HUES64 (cell line): ENCODE measurements around the gene HSD11B1L.

Experiments
- H3K27ac ChIP-seq: 2 replicates; pipeline ENCODE4 v1.7.0; 2013; ENCODE audit warnings: low read depth, low read length, inconsistent platforms
- H3K27me3 ChIP-seq: 2 replicates; pipeline ENCODE4 v1.6.1; 2013; ENCODE audit warnings: mild to moderate bottlenecking, low read length; ENCODE audit not compliant: insufficient read depth
- H3K36me3 ChIP-seq: 2 replicates; pipeline ENCODE4 v1.6.1; 2013; ENCODE audit warnings: mild to moderate bottlenecking, low read length; ENCODE audit not compliant: insufficient read depth
- H3K4me1 ChIP-seq: 2 replicates; pipeline ENCODE4 v1.6.1; 2013; ENCODE audit warnings: mild to moderate bottlenecking, low read length, moderate library complexity; ENCODE audit not compliant: insufficient read depth
- H3K4me3 ChIP-seq: 2 replicates; pipeline ENCODE4 v1.5.1; 2013; ENCODE audit warnings: mild to moderate bottlenecking, low read length, moderate library complexity
- H3K9ac ChIP-seq: 2 replicates; pipeline ENCODE4 v1.6.1; 2013; ENCODE audit warnings: mild to moderate bottlenecking, low read depth, low read length
- H3K9me3 ChIP-seq: 2 replicates; pipeline ENCODE4 v1.6.1; 2013; ENCODE audit warnings: low read depth, low read length; ENCODE audit not compliant: insufficient read depth
- WGBS: fragments of 150-250, 120-280 bp; methylation state at CpG from one replicate; pipeline ENCODE4 v1.1.7; 2013; ENCODE audit warnings: missing lambda C conversion rate; 5-methylcytosine and 5-hydroxymethylcytosine counted together

Gene HSD11B1L

DNA sequence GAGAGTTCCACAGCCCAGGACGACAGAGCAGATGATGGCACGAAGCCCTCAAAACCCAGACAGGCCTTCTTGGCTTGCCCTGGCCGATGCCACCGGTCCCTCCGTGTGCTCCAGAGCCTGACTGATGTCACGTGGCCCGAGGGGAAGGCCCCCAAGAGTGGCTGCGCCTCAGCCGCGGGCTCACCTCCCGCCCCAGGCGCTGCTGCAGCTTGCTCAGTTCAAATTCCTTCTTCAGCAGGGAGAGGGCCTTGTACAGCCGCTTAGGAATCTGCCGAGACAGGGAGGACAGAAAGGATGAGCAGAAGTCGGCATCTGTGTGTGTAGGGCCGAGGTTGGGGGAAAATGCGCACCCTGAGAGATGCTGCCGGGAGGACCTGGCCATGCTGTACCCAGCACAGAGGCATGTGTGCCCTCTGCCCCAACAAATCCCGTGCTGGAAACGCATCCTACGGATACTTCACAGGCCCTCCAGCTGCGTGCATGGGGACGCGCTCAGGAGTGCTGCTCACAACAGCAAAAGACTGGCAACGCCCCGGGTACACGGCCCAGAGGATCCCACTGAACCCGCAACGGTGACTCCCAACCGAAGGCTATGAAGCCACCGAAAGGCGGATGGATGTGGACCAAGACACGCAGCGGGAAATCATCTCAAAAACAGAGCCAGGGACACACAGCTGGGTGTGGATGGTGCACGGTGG is 26.2 kb downstream of the HSD11B1L start:
- WGBS: 96% methylated on average over 35 of the region's 35 CpGs
- Histone ChIP-seq H3K4me3 (no peak overlapping the region), H3K9me3 (no peaks in the 10 kb centered on the region), H3K27ac (no peak overlapping the region), H3K36me3 (peaks cover 86% of the 10 kb centered on the region), H3K9ac (no peak overlapping the region), H3K4me1 (no peaks in the 10 kb centered on the region), H3K27me3 (no peaks in the 10 kb centered on the region)

DNA sequence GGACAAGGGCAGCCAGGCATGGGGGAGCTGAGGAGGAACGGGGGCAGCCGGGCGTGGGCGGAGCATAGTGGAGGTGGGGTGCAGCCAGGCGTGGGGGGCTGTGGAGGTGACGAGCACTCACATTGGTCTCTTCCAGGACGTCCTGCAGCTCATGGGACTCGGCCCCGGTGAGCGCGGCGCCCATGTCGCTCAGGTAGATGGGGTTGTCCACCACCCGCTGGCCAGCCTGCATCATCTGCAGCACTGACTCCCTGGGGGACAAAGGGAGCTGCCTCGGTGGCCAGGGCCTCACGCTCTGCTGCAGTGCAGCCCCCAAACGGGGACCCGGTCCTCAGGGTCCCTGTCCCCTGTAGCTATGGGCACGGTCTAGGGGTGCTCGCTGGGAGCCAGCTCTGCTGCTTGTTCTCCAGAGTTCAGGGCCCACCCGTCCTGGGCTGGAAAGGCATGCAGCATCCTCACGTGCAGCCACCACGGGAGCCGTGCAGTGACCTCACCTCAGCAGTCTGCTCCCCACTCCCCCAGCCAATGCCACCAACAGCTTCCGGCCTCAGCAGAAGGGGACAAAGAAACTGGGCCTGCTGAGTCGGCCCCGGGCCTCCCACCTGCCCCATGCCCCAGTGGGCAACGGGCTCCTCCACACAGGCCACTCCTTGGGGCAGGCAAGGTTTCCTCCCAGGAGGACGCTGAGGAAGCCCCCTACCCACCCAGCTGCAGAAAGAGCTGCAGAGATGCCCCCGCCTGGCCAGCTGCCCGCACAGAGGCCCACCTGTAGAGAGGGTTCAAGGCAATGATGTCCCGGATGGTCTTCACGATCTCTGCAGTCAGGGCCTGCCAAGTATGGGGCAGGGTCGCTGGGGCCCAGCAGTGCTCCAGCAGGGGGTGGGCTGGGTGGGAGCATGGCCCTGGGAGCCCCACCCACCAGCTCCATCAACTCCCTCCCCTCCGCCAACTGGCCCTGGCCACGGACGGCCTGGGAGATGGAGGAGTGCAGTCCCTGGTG is 27.0 kb downstream of the HSD11B1L start:
- Histone ChIP-seq H3K4me3 (no peak overlapping the region), H3K4me1 (no peaks in the 10 kb centered on the region), H3K9ac (no peak overlapping the region), H3K27me3 (no peaks in the 10 kb centered on the region), H3K27ac (no peak overlapping the region), H3K36me3 (peaks cover 94% of the 10 kb centered on the region), H3K9me3 (no peaks in the 10 kb centered on the region)
- 95% methylated on average over 37 of the region's 37 CpGs for WGBS

DNA sequence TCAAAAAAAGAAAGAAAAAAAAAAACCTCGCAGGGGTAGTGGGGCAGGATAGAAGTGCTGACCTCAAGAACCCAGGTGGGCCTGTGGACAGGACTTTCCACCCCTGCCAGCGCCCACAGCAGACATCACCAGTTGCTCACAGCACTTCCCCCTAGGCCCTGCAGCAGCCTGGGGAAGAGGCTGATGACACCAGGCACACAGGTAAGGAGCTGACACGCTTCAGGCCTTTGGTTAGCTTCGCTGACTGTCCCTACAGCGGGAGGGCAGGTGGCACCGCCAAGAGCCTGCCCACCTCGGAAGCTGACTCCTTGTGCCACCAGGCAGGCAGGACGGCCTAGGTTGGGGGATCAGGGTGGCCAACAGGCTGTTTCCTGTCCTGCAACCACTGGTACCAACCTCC is 30.2 kb downstream of the HSD11B1L start:
- Histone ChIP-seq H3K9ac (no peak overlapping the region), H3K36me3 (peaks cover 82% of the 10 kb centered on the region), H3K9me3 (no peaks in the 10 kb centered on the region), H3K27me3 (no peaks in the 10 kb centered on the region), H3K27ac (no peak overlapping the region), H3K4me3 (no peak overlapping the region), H3K4me1 (no peaks in the 10 kb centered on the region)
- 96% methylated on average over 8 of the region's 8 CpGs for WGBS

DNA sequence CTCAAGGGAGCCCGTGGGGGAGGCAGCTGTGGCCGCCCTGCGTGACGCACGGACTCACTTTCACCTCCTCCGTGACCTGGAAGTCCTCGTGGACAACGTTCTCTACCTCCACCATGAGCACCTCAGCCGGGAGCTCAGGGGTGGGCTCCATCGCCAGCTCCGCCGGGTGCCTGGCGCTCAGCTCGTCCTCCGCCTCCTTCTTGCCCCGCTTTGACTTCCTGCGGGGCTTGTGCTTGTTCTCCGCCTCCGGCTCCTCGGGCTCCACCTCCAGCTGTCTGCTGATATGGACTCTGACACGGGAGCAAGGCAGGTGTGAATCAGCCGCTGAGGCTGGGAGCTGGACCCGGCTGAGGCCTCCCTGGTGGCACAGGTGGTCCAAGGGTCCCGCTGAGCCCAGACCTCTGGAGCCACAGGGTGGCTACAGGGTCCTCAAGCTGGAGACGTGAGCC is 30.9 kb downstream of the HSD11B1L start:
- Histone ChIP-seq H3K27ac (no peak overlapping the region), H3K9me3 (no peaks in the 10 kb centered on the region), H3K27me3 (no peaks in the 10 kb centered on the region), H3K9ac (no peak overlapping the region), H3K36me3 (peaks cover 80% of the 10 kb centered on the region), H3K4me3 (no peak overlapping the region), H3K4me1 (no peaks in the 10 kb centered on the region)
- WGBS: 94% methylated on average over 25 of the region's 25 CpGs

GRCh38 chr19:5713228-5713627 is 32.4 kb downstream of the HSD11B1L start:
- no peaks in the 10 kb centered on the region for H3K4me1 ChIP-seq
- no peak overlapping the region for H3K27ac ChIP-seq
- H3K9me3 ChIP-seq: no peaks in the 10 kb centered on the region
- peaks cover 77% of the 10 kb centered on the region for H3K36me3 ChIP-seq
- no peaks in the 10 kb centered on the region for H3K27me3 ChIP-seq
- H3K4me3 ChIP-seq: no peak overlapping the region
- 95% methylated on average over 9 of the region's 9 CpGs for WGBS
- no peak overlapping the region for H3K9ac ChIP-seq

DNA sequence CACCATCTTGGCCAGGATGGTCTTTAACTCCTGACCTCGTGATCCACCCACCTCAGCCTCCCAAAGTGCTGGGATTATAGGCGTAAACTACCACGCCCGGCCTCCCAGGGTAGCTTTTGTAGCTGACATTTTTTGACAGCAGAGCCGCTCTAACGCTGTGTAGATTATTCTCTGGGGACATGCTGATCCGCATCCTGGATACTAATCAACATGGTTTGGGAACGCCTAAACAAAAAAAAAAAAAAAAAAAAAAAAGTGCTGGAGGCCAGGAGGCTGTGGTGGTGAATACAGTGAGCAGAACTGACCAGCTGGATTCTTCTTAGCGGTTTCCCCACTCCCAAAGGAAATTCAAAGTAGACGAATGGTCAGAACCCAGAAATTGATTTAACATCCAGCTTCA is 34.0 kb downstream of the HSD11B1L start:
- no peaks in the 10 kb centered on the region for H3K9me3 ChIP-seq
- H3K4me1 ChIP-seq: 0 out of 2 replicates have a peak, but pooled peaks cover 3% of the 10 kb centered on the region
- H3K36me3 ChIP-seq: peaks cover 64% of the 10 kb centered on the region
- 95% methylated on average over 10 of the region's 10 CpGs for WGBS
- H3K27ac ChIP-seq: no peak overlapping the region
- H3K27me3 ChIP-seq: no peaks in the 10 kb centered on the region
- H3K4me3 ChIP-seq: no peak overlapping the region
- no peak overlapping the region for H3K9ac ChIP-seq

DNA sequence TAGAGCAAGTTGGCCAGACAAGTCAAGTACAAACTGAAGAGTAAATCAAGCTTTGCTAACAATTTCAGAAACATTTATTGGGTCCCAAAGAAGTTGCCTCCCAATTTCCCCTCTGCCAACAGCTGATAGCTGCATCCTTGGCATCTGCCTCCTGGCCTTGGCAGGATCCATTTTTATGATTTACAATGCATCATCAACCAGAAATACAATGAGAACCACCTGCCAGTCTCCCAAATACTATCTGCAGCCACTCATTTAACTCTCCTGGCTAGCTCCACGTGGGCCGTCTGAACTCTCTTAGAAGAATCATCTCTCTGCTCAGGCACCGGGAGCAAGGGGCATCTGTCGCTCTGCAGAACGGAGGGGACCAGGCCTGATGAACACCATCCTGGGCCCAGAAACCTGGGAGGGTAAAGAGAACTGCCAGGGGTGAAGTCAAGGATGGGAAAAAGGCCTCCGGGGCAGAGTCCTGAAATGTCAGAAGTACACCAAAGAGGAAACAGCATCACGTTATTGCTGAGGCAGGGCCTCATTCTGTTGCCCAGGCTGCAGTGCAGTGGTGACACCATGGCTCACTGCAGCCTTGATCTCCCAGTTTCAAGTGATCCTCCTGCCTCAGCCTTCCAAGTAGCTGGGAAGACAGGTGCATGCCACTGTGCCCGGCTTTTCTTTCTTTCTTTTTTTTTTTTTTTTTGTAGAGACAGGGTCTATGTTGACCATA is 36.5 kb downstream of the HSD11B1L start:
- Histone ChIP-seq H3K9ac (no peak overlapping the region), H3K27ac (no peak overlapping the region), H3K4me3 (0 out of 2 replicates have a peak overlapping the region, but pooled peaks have one; percentile 92), H3K36me3 (peaks cover 39% of the 10 kb centered on the region), H3K9me3 (no peaks in the 10 kb centered on the region), H3K27me3 (no peaks in the 10 kb centered on the region), H3K4me1 (0 out of 2 replicates have a peak, but pooled peaks cover 3% of the 10 kb centered on the region)
- 92% methylated on average over 8 of the region's 8 CpGs for WGBS

GRCh38 chr19:5718037-5718578 is 37.3 kb downstream of the HSD11B1L start:
- Histone ChIP-seq H3K9me3 (no peaks in the 10 kb centered on the region), H3K27me3 (no peaks in the 10 kb centered on the region), H3K27ac (no peak overlapping the region), H3K36me3 (peaks cover 32% of the 10 kb centered on the region), H3K4me3 (peak overlapping the region; percentile 92), H3K4me1 (0 out of 2 replicates have a peak, but pooled peaks cover 3% of the 10 kb centered on the region), H3K9ac (peak overlapping the region; percentile 98; the same call in 1 of the 2 replicates)
- 89% methylated on average over 14 of the region's 14 CpGs for WGBS

DNA sequence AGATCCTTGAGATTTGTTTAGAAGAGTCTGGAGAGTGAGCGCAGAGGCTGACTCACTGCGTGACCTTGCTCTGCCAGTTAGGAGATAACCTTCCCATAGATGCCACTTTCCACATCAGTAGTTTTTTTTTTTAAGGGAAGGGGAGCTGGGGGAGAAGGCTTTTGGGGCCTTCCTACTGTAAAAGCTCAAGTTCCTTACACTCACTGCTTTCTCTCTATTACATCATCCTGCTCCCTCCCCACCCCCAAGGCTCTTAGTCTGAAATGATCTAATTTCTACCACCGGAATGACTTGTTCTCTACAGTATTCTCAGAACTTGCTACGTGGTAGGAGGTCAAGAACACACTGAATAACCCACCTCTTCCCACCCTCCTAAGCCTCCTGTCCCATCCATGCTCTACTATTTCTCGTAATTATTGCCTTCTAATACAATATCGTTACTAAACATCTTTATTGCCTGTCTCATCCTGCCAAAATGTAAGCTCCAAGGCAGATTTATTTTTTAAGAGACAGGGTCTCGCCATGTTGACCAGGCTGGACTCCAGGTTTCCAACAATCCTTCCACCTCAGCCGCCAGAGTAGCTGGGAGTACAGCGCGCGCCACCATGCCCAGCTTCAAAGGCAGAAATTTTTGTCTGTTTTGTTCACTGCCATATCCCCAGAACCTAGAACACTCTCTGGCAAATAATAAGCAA is 37.9 kb downstream of the HSD11B1L start:
- peak overlapping the region; percentile 99; the same call in 1 of the 2 replicates for H3K27ac ChIP-seq
- no peaks in the 10 kb centered on the region for H3K27me3 ChIP-seq
- 15% methylated on average over 9 of the region's 11 CpGs for WGBS
- H3K4me3 ChIP-seq: peak overlapping the region; percentile 92
- peaks cover 25% of the 10 kb centered on the region for H3K36me3 ChIP-seq
- H3K9ac ChIP-seq: peak overlapping the region; percentile 98
- 0 out of 2 replicates have a peak, but pooled peaks cover 3% of the 10 kb centered on the region for H3K4me1 ChIP-seq
- H3K9me3 ChIP-seq: no peaks in the 10 kb centered on the region

GRCh38 chr19:5719274-5719960 is 38.6 kb downstream of the HSD11B1L start:
- Histone ChIP-seq H3K9ac (peak overlapping the region; percentile 98), H3K4me3 (peak overlapping the region; percentile 92), H3K27ac (peak overlapping the region; percentile 99), H3K27me3 (no peaks in the 10 kb centered on the region), H3K4me1 (0 out of 2 replicates have a peak, but pooled peaks cover 3% of the 10 kb centered on the region), H3K9me3 (no peaks in the 10 kb centered on the region), H3K36me3 (peaks cover 21% of the 10 kb centered on the region)
- under 1% methylated on average over 58 of the region's 58 CpGs for WGBS
